Right lobe of liver (tissue), 4 donors: ENCODE results near the gene SLC45A1.

ENCODE experiments used
- POLR2A ChIP-seq: fragments of 450-650 bp; IDR thresholded peaks from one replicate; pipeline ENCODE4 v1.6.1; 2017; ENCODE audit warnings: antibody characterized with exemption, mild to moderate bottlenecking
- TF ChIP-seq, protein P1 (sequence below), 4 donors: fragments of 200-600 bp in 3 of 4; fragments of 450-650 bp in 1 of 4; IDR thresholded peaks; one replicate each; pipeline versions ENCODE4 v1.5.1 to v1.8.0; 2016 to 2022; ENCODE audit warnings: antibody characterized with exemption in 4 of 4, mild to moderate bottlenecking in 2 of 4
- donor health status: DM: no; HTN: no; CAD: no.
- donor health status: DM: no; HTN: no; CAD: no.
- donor health status: DM: no; HTN: yes; CAD: no.

DNA sequence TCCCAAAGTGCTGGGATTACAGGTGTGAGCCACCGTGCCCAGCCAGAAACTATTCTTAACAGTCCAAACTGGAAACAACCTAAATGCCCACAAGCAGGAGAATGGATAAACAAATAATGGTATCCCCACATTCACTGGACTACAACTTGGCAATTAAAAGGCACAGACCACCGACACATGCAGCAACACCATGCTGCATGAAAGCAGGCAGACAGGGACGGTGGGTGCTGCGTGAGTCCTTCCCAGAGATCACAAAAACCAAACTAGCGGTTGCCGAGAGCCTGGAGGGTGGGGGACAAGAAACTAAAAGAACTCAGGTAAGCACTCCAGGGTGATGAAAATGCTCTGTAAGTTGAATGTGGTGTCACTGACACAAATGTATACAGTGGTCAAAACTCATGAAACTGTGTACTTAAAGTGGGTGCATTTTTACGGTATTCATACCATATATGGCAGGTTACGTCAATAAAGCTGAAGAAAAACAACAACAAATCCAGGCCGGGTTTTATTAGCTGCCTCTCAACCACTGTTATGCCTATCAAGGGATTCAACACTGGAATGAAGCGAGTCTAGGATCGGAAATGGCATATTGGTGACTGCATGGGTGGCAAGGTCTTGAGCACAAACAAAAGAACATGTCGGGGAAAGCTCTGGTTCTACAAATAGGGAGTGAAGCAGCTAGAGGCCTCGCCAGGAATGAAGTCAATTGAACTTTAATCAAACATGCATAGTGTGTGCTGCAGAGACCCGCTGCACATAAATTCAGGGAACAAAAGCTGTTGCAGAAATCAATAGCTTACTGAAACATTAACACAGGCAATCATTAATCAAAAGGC lies 52.4 kb downstream of the SLC45A1 start:
- TF ChIP-seq, protein P1, sequence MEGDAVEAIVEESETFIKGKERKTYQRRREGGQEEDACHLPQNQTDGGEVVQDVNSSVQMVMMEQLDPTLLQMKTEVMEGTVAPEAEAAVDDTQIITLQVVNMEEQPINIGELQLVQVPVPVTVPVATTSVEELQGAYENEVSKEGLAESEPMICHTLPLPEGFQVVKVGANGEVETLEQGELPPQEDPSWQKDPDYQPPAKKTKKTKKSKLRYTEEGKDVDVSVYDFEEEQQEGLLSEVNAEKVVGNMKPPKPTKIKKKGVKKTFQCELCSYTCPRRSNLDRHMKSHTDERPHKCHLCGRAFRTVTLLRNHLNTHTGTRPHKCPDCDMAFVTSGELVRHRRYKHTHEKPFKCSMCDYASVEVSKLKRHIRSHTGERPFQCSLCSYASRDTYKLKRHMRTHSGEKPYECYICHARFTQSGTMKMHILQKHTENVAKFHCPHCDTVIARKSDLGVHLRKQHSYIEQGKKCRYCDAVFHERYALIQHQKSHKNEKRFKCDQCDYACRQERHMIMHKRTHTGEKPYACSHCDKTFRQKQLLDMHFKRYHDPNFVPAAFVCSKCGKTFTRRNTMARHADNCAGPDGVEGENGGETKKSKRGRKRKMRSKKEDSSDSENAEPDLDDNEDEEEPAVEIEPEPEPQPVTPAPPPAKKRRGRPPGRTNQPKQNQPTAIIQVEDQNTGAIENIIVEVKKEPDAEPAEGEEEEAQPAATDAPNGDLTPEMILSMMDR (IDR thresholded peaks at IDR 0.05) = no peak
- TF ChIP-seq POLR2A = peak; percentile 34
